ENCODE measurements around the gene RRAS.
"Not testable (repeated sequence)": the region's sequence is repeated elsewhere in the genome, so short reads cannot be mapped to it uniquely, and the experiment has no call there.

The RRAS gene

DNA sequence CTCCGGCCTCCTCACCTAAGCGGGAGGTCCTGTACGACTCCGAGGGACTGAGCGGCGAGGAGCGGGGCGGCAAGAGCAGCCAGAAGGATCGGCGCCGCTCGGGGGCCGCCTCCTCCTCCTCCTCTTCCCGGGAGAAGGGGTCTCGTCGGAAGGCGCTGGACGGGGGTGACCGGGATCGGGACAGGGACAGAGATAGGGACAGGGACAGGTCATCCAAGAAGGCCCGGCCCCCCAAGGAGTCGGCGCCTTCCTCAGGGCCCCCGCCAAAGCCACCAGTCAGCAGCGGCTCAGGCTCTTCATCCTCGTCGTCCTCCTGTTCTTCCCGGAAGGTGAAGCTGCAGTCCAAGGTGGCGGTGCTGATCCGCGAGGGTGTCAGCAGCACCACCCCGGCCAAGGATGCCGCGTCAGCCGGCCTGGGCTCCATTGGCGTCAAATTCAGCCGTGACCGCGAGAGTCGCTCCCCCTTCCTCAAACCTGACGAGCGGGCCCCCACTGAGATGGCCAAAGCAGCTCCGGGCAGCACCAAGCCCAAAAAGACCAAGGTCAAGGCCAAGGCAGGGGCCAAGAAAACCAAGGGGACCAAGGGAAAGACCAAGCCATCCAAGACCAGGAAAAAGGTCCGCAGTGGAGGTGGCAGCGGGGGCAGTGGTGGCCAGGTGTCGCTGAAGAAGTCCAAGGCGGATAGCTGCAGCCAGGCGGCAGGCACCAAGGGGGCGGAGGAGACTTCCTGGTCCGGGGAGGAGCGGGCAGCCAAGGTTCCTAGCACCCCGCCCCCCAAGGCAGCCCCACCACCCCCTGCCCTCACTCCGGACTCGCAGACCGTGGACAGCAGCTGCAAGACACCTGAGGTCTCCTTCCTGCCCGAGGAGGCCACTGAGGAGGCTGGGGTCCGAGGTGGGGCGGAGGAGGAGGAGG lies 12.9 kb upstream of the RRAS start:
- no peak for DNase-seq

DNA sequence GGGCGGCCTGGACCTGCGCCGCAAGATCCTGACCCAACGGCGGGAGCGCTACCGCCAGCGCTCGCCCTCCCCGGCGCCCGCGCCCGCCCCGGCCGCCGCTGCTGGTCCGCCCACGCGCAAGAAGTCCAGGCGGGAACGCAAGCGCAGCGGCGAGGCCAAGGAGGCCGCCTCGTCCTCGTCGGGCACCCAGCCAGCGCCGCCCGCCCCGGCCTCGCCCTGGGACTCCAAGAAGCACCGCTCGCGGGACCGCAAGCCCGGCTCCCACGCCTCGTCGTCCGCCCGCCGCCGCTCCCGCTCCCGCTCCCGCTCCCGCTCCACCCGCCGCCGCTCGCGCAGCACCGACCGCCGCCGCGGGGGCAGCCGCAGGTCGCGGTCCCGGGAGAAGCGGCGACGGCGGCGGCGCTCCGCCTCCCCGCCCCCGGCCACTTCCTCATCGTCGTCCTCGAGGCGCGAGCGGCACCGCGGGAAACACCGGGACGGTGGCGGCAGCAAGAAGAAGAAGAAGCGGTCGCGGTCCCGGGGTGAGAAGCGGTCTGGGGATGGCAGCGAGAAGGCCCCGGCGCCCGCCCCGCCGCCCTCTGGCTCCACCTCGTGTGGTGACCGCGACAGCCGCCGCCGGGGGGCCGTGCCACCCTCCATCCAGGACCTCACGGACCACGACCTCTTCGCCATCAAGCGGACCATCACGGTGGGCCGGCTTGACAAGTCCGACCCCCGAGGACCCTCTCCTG lies 12.0 kb upstream of the RRAS start:
- no peak for DNase-seq

DNA sequence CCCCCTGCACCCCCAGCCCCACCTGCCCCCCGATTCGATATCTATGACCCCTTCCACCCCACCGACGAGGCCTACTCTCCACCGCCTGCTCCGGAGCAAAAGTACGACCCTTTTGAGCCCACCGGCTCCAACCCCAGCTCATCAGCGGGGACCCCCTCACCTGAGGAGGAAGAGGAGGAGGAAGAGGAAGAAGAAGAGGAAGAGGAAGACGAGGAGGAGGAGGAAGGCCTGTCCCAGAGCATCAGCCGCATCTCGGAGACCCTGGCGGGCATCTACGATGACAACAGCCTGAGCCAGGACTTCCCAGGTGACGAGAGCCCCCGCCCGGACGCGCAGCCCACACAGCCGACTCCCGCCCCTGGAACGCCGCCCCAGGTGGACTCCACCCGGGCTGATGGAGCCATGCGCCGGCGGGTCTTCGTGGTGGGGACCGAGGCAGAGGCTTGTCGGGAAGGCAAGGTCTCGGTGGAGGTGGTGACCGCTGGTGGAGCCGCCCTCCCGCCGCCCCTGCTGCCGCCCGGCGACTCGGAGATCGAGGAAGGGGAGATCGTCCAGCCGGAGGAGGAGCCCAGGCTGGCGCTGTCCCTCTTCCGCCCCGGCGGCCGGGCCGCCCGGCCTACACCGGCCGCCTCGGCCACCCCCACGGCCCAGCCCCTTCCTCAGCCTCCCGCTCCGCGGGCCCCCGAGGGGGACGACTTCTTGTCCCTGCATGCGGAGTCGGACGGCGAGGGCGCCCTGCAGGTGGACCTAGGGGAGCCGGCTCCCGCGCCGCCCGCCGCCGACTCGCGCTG lies 11.3 kb upstream of the RRAS start:
- no peak for DNase-seq

- no peak for DNase-seq
Observed at GRCh38 chr19:49646586-49646985, 6.6 kb upstream of the RRAS start.

- no peak for DNase-seq
Observed at GRCh38 chr19:49645995-49646394, 6.1 kb upstream of the RRAS start.

GRCh38 chr19:49645592-49645991 lies 5.6 kb upstream of the RRAS start:
- DNase-seq = no peak

DNA sequence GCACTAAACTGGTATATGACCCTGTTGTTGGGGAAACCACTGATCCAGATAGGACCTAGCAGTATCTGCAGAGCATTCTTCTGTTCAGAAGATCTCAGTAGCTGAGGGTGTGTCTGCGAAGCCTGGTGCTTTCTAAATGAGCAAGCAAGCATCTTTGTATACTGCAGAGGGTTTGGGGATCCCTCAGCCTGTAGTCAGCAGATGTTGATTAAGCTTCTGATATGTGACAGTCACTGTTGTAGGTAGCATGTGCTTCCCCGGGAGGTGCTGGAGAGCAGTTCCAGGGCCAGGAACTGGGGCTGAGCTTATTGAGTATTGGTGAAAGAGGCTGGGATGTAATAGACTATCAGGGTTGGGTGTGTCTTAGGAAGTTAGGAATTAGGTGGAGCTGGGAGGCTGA lies 3.5 kb upstream of the RRAS start:
- DNase-seq = no peak

GRCh38 chr19:49642492-49643035 lies 2.6 kb upstream of the RRAS start:
- no peak for DNase-seq

- DNase-seq = peak; percentile 100
Observed at GRCh38 chr19:49641688-49642491, 1.9 kb upstream of the RRAS start, which contains the start of gene SCAF1. SCAF1 (plus strand) TSS chr19:49642209; CDS start chr19:49645027, 2,818 bp downstream.

- peak; percentile 13 for DNase-seq
Observed at GRCh38 chr19:49639401-49640112, 386 bp downstream of the RRAS start.

DNA sequence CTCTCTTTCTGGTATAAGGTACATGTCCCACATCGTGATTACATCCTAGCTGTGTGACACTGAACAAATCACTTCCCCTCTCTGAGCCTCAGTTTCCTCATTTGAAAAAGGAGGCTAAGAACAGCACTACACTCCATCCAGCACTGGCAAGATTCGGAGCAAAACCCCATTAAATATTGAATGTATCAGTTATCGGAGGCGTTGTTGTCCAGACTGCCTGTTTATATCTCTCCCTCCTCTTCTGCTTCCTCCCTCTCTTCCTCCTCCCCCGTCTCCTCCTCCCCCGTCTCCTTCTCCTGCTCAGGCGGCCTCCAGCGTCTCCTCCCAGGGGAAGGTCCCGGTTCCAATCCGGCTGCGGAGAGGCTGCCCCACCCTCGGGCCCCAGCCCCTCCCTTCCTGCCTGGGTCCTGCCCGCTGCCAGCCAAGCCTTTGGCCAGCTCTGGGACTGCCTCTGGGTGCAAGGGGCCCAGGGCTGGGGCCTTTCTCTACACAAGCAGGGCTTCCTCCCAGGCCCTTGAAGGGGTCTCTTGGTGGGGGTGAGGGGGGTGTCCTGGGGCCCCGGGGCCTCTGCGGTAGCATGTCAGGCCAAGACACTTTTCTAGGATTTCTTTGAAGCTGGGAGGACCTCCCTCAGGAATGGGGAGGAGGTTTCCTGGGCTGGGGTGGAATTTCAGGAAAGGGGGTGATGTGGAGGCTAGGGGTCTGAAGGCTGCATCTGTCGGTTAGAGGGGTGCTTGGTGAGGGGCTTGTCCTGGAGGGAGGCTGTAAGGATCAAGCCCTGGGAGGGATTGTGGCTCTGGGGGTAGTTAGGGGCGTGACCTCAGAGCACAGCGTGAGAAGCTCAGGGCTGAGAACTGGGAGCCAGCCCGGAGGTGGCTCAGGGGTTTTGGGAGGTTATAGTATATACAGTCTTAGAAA lies 1.9 kb downstream of the RRAS start:
- no peak for DNase-seq

- DNase-seq = no peak
Observed at GRCh38 chr19:49636233-49636932, 3.6 kb downstream of the RRAS start.

DNA sequence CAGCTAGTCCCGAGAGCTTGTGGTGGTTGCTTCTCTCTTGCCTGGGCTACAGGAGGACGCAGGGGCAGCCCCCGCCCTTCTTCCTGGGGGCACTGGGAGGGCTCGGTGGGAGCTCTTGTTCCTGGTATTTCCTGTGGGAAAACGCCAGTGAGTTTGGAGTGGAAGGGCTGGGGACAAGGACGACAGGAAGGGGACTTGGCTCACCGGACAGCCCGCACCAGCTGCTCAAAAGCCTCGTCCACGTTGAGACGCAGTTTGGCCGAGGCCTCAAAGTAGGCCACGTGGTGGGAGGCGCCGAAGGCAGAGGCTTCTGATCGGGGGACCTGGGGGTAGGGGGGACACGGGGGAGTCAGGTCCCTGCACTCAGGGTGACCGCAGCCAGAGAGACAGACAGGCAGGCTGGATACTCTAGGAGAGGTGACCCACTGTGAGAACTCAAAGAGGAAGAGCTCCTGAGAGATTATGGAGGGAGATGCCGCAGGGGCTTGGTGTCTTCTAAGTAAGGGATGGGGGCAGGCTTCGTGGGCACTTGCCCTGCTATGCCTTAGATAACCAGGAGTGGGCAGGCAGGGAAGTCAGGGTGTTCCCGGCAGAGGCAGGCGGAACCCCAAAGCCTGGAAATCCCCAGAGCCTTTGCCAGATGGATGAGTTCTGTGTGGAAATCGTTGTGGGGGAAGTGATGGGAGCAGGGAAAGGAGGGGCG lies 4.3 kb downstream of the RRAS start:
- no peak for DNase-seq

DNA sequence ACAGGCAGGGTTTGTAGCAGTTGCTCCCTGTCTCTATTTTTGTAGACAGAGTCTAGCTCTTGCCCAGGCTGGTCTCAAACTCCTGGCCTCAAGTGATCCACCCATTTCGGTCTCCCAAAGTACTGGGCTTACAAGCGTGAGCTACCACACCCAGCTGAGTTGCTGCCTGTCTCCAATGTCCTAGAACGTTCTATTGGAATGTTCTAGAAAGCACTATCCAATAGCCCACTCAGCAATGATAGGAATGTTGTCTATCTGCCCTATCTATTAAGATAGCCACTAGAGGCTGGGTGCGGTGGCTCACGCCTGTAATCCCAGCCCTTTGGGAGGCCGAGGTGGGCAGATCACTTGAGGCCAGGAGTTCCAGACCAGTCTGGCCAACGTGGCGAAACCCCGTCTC lies 6.7 kb downstream of the RRAS start:
- DNase-seq = not testable (repeated sequence)

- DNase-seq = no peak
Observed at GRCh38 chr19:49632576-49632975, 7.4 kb downstream of the RRAS start.

GRCh38 chr19:49631610-49632192 lies 8.2 kb downstream of the RRAS start:
- no peak for DNase-seq

- DNase-seq = no peak
Observed at GRCh38 chr19:49631014-49631588, 8.8 kb downstream of the RRAS start.

GRCh38 chr19:49629659-49630058 lies 10.3 kb downstream of the RRAS start:
- no peak for DNase-seq
